Suprapubic skin (tissue), 4 donors: ENCODE measurements around the gene PRKCG.

Source experiments
- CTCF ChIP-seq, 2 donors: fragments of 200-600 bp in 1 of 2; fragments of 450-650 bp in 1 of 2; sonication (generic) in 1 of 2; IDR thresholded peaks; one replicate each; pipeline ENCODE4 v1.5.1; 2016 to 2019; ENCODE audit warnings: antibody characterized with exemption in 2 of 2, mild to moderate bottlenecking in 1 of 2, moderate library complexity in 1 of 2
- POLR2A ChIP-seq, 2 donors: fragments of 450-650 bp; IDR thresholded peaks; one replicate each; pipeline ENCODE4 v1.6.1; 2017; ENCODE audit warnings: antibody characterized with exemption in 2 of 2, mild to moderate bottlenecking in 2 of 2, moderate library complexity in 2 of 2
- POLR2AphosphoS5 ChIP-seq, 3 donors: sonication (generic); formaldehyde crosslinking; IDR thresholded peaks; one replicate each; pipeline ENCODE4 v1.6.1; 2017; ENCODE audit warnings: antibody characterized with exemption in 3 of 3

- TF ChIP-seq CTCF (IDR thresholded peaks at IDR 0.05): no peak
- no peak for TF ChIP-seq POLR2AphosphoS5 (IDR thresholded peaks at IDR 0.05)
- TF ChIP-seq POLR2A (IDR thresholded peaks at IDR 0.05): no peak
Measured at GRCh38 chr19:53944416-53944815, 62.4 kb downstream of the PRKCG start.
